Ishikawa (cell line): ENCODE measurements around the gene CYP39A1.

Source experiments
- CEBPB ChIP-seq: IDR thresholded peaks from 2 replicates; pipeline ENCODE4 v1.6.1; 2012
- EGR1 ChIP-seq: IDR thresholded peaks from 2 replicates; pipeline ENCODE4 v1.6.1; 2012
- EP300 ChIP-seq: IDR thresholded peaks from 2 replicates; pipeline ENCODE4 v1.6.1; 2012; ENCODE audit warnings: borderline replicate concordance
- FOXM1 ChIP-seq: IDR thresholded peaks from 2 replicates; pipeline ENCODE4 v1.6.1; 2012; ENCODE audit warnings: low read depth, borderline replicate concordance
- MAX ChIP-seq: IDR thresholded peaks from 2 replicates; pipeline ENCODE4 v1.6.1; 2012
- RAD21 ChIP-seq: IDR thresholded peaks from 2 replicates; pipeline ENCODE4 v1.6.1; 2012; ENCODE audit warnings: low read depth
- REST ChIP-seq: IDR thresholded peaks from 2 replicates; pipeline ENCODE4 v1.6.1; 2012; ENCODE audit warnings: low read depth, mild to moderate bottlenecking
- TAF1 ChIP-seq: IDR thresholded peaks from 2 replicates; pipeline ENCODE4 v1.6.1; 2012; ENCODE audit warnings: low read depth, mild to moderate bottlenecking
- YY1 ChIP-seq: IDR thresholded peaks from 2 replicates; pipeline ENCODE4 v1.6.1; 2012; ENCODE audit warnings: low read depth

DNA sequence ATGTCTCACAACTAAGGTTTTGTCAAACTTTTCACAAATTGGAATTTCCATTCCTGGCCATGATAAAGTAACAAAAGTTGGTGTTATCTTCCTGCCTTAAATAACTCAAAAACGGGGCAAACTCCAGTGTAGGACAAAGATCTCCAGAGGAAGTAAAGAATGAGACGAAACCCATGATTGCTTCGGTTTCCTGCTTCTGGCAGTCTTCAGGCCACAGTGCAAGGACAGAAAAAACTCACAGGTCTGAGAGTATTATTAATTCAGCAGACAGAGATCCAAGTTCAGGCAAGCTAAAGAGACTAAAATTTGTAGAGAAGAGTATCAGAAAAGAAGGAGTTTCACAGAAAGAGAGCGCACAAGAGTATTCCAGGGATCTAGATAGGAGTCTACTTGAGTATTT is 96.6 kb downstream of the CYP39A1 start:
- TF ChIP-seq MAX, result no peak
- TF ChIP-seq EGR1, result no peak
- no peak for TF ChIP-seq CEBPB
- no peak for TF ChIP-seq TAF1
- TF ChIP-seq YY1, result no peak
- no peak for TF ChIP-seq REST
- TF ChIP-seq EP300, result no peak
- no peak for TF ChIP-seq RAD21
- TF ChIP-seq FOXM1, result no peak
